Type B pancreatic cell (in vitro differentiated cells): Measurements from ENCODE around the gene MYL9. TPM values are rescaled to one million over a fixed set of nuclear protein-coding genes. Genes with fewer than 3 reads are reported as not detected.

Experiments
- DNase-seq: peaks from one replicate; pipeline ENCODE4 v3.0.0; 2021; ENCODE audit warnings: mixed read lengths; ENCODE audit not compliant: unreplicated experiment; ENCODE audit errors: extremely low spot score
- H3K27ac Mint-ChIP-seq: 2 replicates; pipeline ENCODE4 v1.8.0; 2021; ENCODE audit warnings: mild to moderate bottlenecking, mixed read lengths
- H3K27me3 Mint-ChIP-seq: 2 replicates; pipeline ENCODE4 v1.8.0; 2021; ENCODE audit warnings: mixed read lengths
- H3K36me3 Mint-ChIP-seq: 2 replicates; pipeline ENCODE4 v1.8.0; 2021; ENCODE audit warnings: mixed read lengths
- H3K4me1 Mint-ChIP-seq: one replicate; pipeline ENCODE4 v1.8.0; 2021; ENCODE audit warnings: mixed read lengths; ENCODE audit not compliant: unreplicated experiment
- H3K4me3 Mint-ChIP-seq: 2 replicates; pipeline ENCODE4 v1.8.0; 2021; ENCODE audit warnings: mild to moderate bottlenecking, mixed read lengths
- H3K9me3 Mint-ChIP-seq: 2 replicates; pipeline ENCODE4 v1.8.0; 2021; ENCODE audit warnings: mixed read lengths
- total RNA-seq: library from RNA; stranded (reverse); gene quantifications from 2 replicates; pipeline ENCODE4 v1.2.1, GENCODE V29; 2021; ENCODE audit warnings: low replicate concordance
- TF ChIP-seq, protein P1 (sequence below): fragments of 200-600 bp; sonication (generic); conservative IDR thresholded peaks from 2 replicates; pipeline ENCODE4 v1.5.0; 2021; ENCODE audit warnings: antibody characterized with exemption, mild to moderate bottlenecking

MYL9 gene
- total RNA-seq, 1 donor from 2014 or later: 59.0 TPM

- no peaks in the 10 kb centered on the region for H3K36me3 Mint-ChIP-seq
- peak overlapping the region; percentile 70 for H3K4me3 Mint-ChIP-seq
- TF ChIP-seq, protein P1, sequence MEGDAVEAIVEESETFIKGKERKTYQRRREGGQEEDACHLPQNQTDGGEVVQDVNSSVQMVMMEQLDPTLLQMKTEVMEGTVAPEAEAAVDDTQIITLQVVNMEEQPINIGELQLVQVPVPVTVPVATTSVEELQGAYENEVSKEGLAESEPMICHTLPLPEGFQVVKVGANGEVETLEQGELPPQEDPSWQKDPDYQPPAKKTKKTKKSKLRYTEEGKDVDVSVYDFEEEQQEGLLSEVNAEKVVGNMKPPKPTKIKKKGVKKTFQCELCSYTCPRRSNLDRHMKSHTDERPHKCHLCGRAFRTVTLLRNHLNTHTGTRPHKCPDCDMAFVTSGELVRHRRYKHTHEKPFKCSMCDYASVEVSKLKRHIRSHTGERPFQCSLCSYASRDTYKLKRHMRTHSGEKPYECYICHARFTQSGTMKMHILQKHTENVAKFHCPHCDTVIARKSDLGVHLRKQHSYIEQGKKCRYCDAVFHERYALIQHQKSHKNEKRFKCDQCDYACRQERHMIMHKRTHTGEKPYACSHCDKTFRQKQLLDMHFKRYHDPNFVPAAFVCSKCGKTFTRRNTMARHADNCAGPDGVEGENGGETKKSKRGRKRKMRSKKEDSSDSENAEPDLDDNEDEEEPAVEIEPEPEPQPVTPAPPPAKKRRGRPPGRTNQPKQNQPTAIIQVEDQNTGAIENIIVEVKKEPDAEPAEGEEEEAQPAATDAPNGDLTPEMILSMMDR: no peak
- no peak for DNase-seq
- no peaks in the 10 kb centered on the region for H3K9me3 Mint-ChIP-seq
- H3K4me1 Mint-ChIP-seq: peaks cover 15% of the 10 kb centered on the region
- H3K27ac Mint-ChIP-seq: no peak overlapping the region
- H3K27me3 Mint-ChIP-seq: no peaks in the 10 kb centered on the region
Measured at GRCh38 chr20:36540551-36541211, 638 bp upstream of the MYL9 start.

- H3K36me3 Mint-ChIP-seq: no peaks in the 10 kb centered on the region
- H3K27ac Mint-ChIP-seq: no peak overlapping the region
- H3K27me3 Mint-ChIP-seq: no peaks in the 10 kb centered on the region
- H3K9me3 Mint-ChIP-seq: no peaks in the 10 kb centered on the region
- H3K4me1 Mint-ChIP-seq: peaks cover 15% of the 10 kb centered on the region
- TF ChIP-seq, protein P1: peak; percentile 71
- peak overlapping the region; percentile 72 for H3K4me3 Mint-ChIP-seq
- DNase-seq: no peak
Measured at GRCh38 chr20:36541768-36542488, 609 bp downstream of the MYL9 start.

GRCh38 chr20:36542516-36543183 is 1.3 kb downstream of the MYL9 start:
- Mint-ChIP-seq H3K4me1 (peaks cover 15% of the 10 kb centered on the region), H3K9me3 (no peaks in the 10 kb centered on the region), H3K27ac (peak overlapping the region; percentile 46), H3K4me3 (no peak overlapping the region), H3K27me3 (no peaks in the 10 kb centered on the region), H3K36me3 (no peaks in the 10 kb centered on the region)
- DNase-seq: no peak
- TF ChIP-seq, protein P1: no peak

- Mint-ChIP-seq H3K27me3 (no peaks in the 10 kb centered on the region), H3K9me3 (no peaks in the 10 kb centered on the region), H3K27ac (peak overlapping the region; percentile 46), H3K36me3 (no peaks in the 10 kb centered on the region), H3K4me1 (peaks cover 15% of the 10 kb centered on the region), H3K4me3 (no peak overlapping the region)
- TF ChIP-seq, protein P1: no peak
- no peak for DNase-seq
Measured at GRCh38 chr20:36543184-36544133, 2.1 kb downstream of the MYL9 start.
